K562 (cell line): ENCODE measurements around the gene NAA50. TPM values are rescaled to one million over a fixed set of nuclear protein-coding genes. Genes with fewer than 3 reads are reported as not detected.

Source experiments
- ATAC-seq: fragments of 200-7000 bp; cut with Tn5 transposase; 3 replicates; pipeline ENCODE4 v1.9.1; 2020; ENCODE audit warnings: moderate library complexity
- BruUV-seq: library from RNA; stranded (reverse); fragments of 400-500 nt; replicated peaks from 2 replicates; lab custom pipeline; 2021; lab: Mats Ljungman, UMichigan
- CTCF ChIA-PET: fragments of 300-600 bp; formaldehyde crosslinking; extraction: SDS; loops from one replicate; lab custom pipeline; 2021; ENCODE audit warnings: low intra/inter-chr PET ratio; lab: Yijun Ruan, JAX
- POLR2A ChIA-PET: fragments of 300-600, 350-650 bp; sonication (Branson Sonifier 250); formaldehyde crosslinking; extraction: SDS; loops from one replicate; lab custom pipeline; 2021; ENCODE audit warnings: antibody characterized with exemption, inconsistent platforms; lab: Yijun Ruan, JAX
- DNase-seq, 4 experiments: peaks; one replicate each; pipeline versions ENCODE4 v3.0.0 to v3.0.0-alpha.2; 2011 to 2018; ENCODE audit warnings: low spot score in 3 of 4, mixed read lengths in 3 of 4; ENCODE audit errors: extremely low read depth in 1 of 4
- FAIRE-seq: peaks from 2 replicates; lab custom pipeline; 2011; peaks lifted over from hg19 to GRCh38; lab: Jason Lieb, UNC
- H2AFZ ChIP-seq: 2 replicates; pipeline ENCODE4 v1.6.0; 2011; ENCODE audit warnings: low read depth, low read length, control low read depth, inconsistent platforms
- H3K27ac ChIP-seq: fragments of 200-600 bp; 3 replicates; pipeline ENCODE4 v1.8.0; 2011; ENCODE audit warnings: low read depth, mild to moderate bottlenecking, control low read depth, inconsistent platforms, low read length, moderate library complexity, mixed read lengths; ENCODE audit errors: extremely low read depth
- H3K27me3 ChIP-seq, 2 experiments: fragments of 300-600 bp in 1 of 2; 2 replicates in 1 of 2; 3 replicates in 1 of 2; pipeline versions ENCODE4 v1.6.0 to v1.8.0; 2011; ENCODE audit warnings: inconsistent platforms in 2 of 2, low read length in 2 of 2, mild to moderate bottlenecking in 1 of 2, mixed read lengths in 1 of 2, moderate library complexity in 1 of 2; ENCODE audit not compliant: control insufficient read depth in 2 of 2, insufficient read depth in 2 of 2
- H3K36me3 ChIP-seq: fragments of 300-600 bp; 3 replicates; pipeline ENCODE4 v1.8.0; 2011; ENCODE audit warnings: mild to moderate bottlenecking, low read length, inconsistent platforms; ENCODE audit not compliant: control insufficient read depth, insufficient read depth
- H3K4me1 ChIP-seq, 2 experiments: fragments of 200-600 bp in 1 of 2; replicated peaks in 1 of 2; 2 replicates in 1 of 2; 3 replicates in 1 of 2; pipeline versions ENCODE4 v1.5.1 to v1.8.0; 2011; ENCODE audit warnings: inconsistent platforms in 2 of 2, low read length in 2 of 2, mild to moderate bottlenecking in 1 of 2, mixed read lengths in 1 of 2, moderate library complexity in 1 of 2; ENCODE audit not compliant: control insufficient read depth in 2 of 2, insufficient read depth in 2 of 2
- H3K4me2 ChIP-seq: 2 replicates; pipeline ENCODE4 v1.6.1; 2011; ENCODE audit warnings: low read length, control low read depth, inconsistent platforms, mixed read lengths; ENCODE audit not compliant: insufficient read depth
- H3K4me3 ChIP-seq: fragments of 200-600 bp; sonication (generic), shearing (Covaris generic); 2 replicates; pipeline ENCODE4 v1.5.1; 2016; ENCODE audit warnings: control low read depth, inconsistent platforms
- H3K79me2 ChIP-seq: fragments of 200-600 bp; 3 replicates; pipeline ENCODE4 v1.8.0; 2011; ENCODE audit warnings: low read length, inconsistent platforms; ENCODE audit not compliant: control insufficient read depth, insufficient read depth
- H3K9ac ChIP-seq, 2 experiments: 2 replicates each; pipeline versions ENCODE4 v1.6.0 to v1.6.1; 2011; ENCODE audit warnings: low read depth in 2 of 2, low read length in 2 of 2, control low read depth in 1 of 2, inconsistent platforms in 1 of 2, mild to moderate bottlenecking in 1 of 2, mixed read lengths in 1 of 2; ENCODE audit not compliant: insufficient read depth in 1 of 2
- H3K9me1 ChIP-seq: one replicate; pipeline ENCODE4 v1.6.0; 2011; ENCODE audit warnings: inconsistent platforms, mild to moderate bottlenecking, low read length, moderate library complexity; ENCODE audit not compliant: control insufficient read depth, insufficient read depth
- H3K9me3 ChIP-seq: replicated peaks from 2 replicates; pipeline ENCODE4 v1.5.1; 2011; ENCODE audit warnings: low read depth, low read length, inconsistent platforms; ENCODE audit not compliant: control insufficient read depth, insufficient read depth
- H4K20me1 ChIP-seq: replicated peaks from 2 replicates; pipeline ENCODE4 v1.6.1; 2011; ENCODE audit warnings: low read length, inconsistent platforms, mixed read lengths; ENCODE audit not compliant: control insufficient read depth, insufficient read depth
- FOXP1 ChIP-seq: sonication (generic); formaldehyde crosslinking; IDR thresholded peaks from 2 replicates; pipeline ENCODE4 v1.8.0; 2022; ENCODE audit warnings: mild to moderate bottlenecking, missing genetic modification reagents
- HEY1 ChIP-seq: fragments of 250-450 bp; sonication (Bioruptor Pico); IDR thresholded peaks from 2 replicates; pipeline ENCODE4 v1.5.0; 2020; ENCODE audit warnings: mild to moderate bottlenecking, moderate library complexity, borderline replicate concordance
- KLF13 ChIP-seq: fragments of 450-650 bp; IDR thresholded peaks from 2 replicates; pipeline ENCODE4 v1.6.1; 2016; ENCODE audit warnings: missing genetic modification characterization, low read depth, mild to moderate bottlenecking, missing compliant biosample characterization, moderate library complexity, borderline replicate concordance
- SLC30A9 ChIP-seq: fragments of 250-450 bp; sonication (Bioruptor Pico); IDR thresholded peaks from 2 replicates; pipeline ENCODE4 v1.8.0; 2022; ENCODE audit warnings: mild to moderate bottlenecking, moderate library complexity
- SPI1 ChIP-seq: IDR thresholded peaks from 2 replicates; pipeline ENCODE4 v1.6.1; 2011; ENCODE audit warnings: low read depth, low read length, control low read depth, borderline replicate concordance
- TCF7L2 ChIP-seq: fragments of 150-350 bp; IDR thresholded peaks from 2 replicates; pipeline ENCODE4 v1.6.1; 2016; ENCODE audit warnings: low read depth, mild to moderate bottlenecking, low read length, moderate library complexity
- WGBS: fragments of 100-300 bp; shearing (Covaris generic); methylation state at CpG from one replicate; pipeline ENCODE4 v1.1.6; 2016; ENCODE audit warnings: low coverage, mixed read lengths; ENCODE audit not compliant: insufficient coverage; ENCODE audit errors: missing lambda C conversion rate; 5-methylcytosine and 5-hydroxymethylcytosine counted together
- in situ Hi-C: fragments of 300-500 bp; cut with MboI; formaldehyde crosslinking; loops from 4 replicates; pipeline ENCODE4 v1.15.0; 2018; ENCODE audit warnings: inconsistent platforms, mixed read lengths
- intact Hi-C: fragments of 100-400 bp; cut with micrococcal nuclease; formaldehyde crosslinking; loops from 2 replicates; pipeline ENCODE4 v1.14.2; 2022
- polyA plus RNA-seq, 8 experiments: library from polyadenylated mRNA; depleted of rRNA in 4 of 8; stranded (reverse) in 5 of 8; unstranded in 3 of 8; fragments of >200 nt; fragmentation: Nextera tagmentation in 2 of 8; fragmentation: Illumina TruSeq in 1 of 8; extraction: Ambion mirVana in 2 of 8; extraction: Trizol in 1 of 8; gene quantifications; 2 replicates each; pipeline versions ENCODE4 v1.2.1 to v1.2.3, GENCODE V29; 2011 to 2014; ENCODE audit warnings: inconsistent platforms in 1 of 8, missing spikeins in 1 of 8
- total RNA-seq, 7 experiments: library from RNA; depleted of rRNA in 6 of 7; stranded (reverse); fragments of >200 nt in 6 of 7; fragmentation: Illumina TruSeq in 2 of 7; extraction: Trizol in 2 of 7; gene quantifications; 2 replicates each; pipeline versions ENCODE4 v1.2.1 to v1.2.3, GENCODE V29; 2011 to 2021; ENCODE audit warnings: low replicate concordance in 1 of 7

NAA50 gene
- total and polyA plus RNA-seq, 9 of the 15 experiments (the other 6 are each of a cell fraction or from before 2014, with no cell fraction given), result 40.0 to 301 (median 112) TPM

DNA sequence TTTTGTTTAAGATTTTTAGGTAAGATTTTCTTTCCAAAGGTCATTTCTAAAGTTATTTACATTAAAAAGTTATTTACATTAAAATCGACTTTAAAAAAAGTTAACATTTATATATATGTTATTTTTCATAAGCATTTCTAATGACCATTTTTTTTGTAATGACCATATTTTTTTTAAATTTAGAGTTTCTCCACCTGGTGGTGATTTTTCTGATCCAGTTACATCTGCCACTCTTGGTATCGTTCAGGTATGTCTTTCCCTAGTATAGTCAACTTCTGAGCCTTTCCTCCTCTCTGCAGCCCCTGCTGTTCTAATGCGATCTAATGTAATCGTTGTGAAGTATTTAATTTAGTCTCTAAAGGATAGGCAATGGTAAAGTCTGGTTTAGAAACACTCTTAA lies 49.6 kb upstream of the NAA50 start:
- peaks cover 64% of the 10 kb centered on the region; the same call in 2 of the 3 replicates for H3K36me3 ChIP-seq

GRCh38 chr3:113794526-113794925 lies 48.5 kb upstream of the NAA50 start:
- DNase-seq (no peak), FAIRE-seq (no peak), ATAC-seq (no peak)
- Histone ChIP-seq H3K9ac (no peak overlapping the region), H3K36me3 (peaks cover 58% of the 10 kb centered on the region; the same call in 2 of the 3 replicates), H3K27me3 (no peaks in the 10 kb centered on the region), H3K79me2 (no peaks in the 10 kb centered on the region), H3K4me3 (no peak overlapping the region), H3K4me2 (no peak overlapping the region), H3K9me1 (no peaks in the 10 kb centered on the region), H3K9me3 (no peaks in the 10 kb centered on the region), H3K27ac (no peak overlapping the region), H2AFZ (no peak overlapping the region), H3K4me1 (no peaks in the 10 kb centered on the region), H4K20me1 (no peaks in the 10 kb centered on the region)
- POLR2A ChIA-PET, result interaction anchor here (0.6 kb wide), 1 partner anchor 75 kb away, joined by 3 read pairs; no protein-coding TSS in a partner anchor
- CTCF ChIA-PET, result no interaction called here
- no TSS peak for BruUV-seq
- peak; percentile 63; the same call in 1 of the 2 replicates for TF ChIP-seq SPI1
- no peak for TF ChIP-seq HEY1
- WGBS, result 74% methylated on average over 3 of the region's 4 CpGs
- in situ Hi-C loops, result no loop called here
- intact Hi-C loops, result no loop called here

More for the DNA sequence above, 49.6 kb upstream of the NAA50 start:
- Histone ChIP-seq H3K9me3 (no peaks in the 10 kb centered on the region), H3K9me1 (no peaks in the 10 kb centered on the region), H3K4me3 (no peak overlapping the region), H3K9ac (no peak overlapping the region), H3K79me2 (no peaks in the 10 kb centered on the region), H4K20me1 (no peaks in the 10 kb centered on the region), H3K4me1 (no peaks in the 10 kb centered on the region), H2AFZ (no peak overlapping the region), H3K4me2 (no peak overlapping the region), H3K27ac (no peak overlapping the region), H3K27me3 (no peaks in the 10 kb centered on the region)
- WGBS, result 91% methylated on average over 4 of the region's 4 CpGs
- intact Hi-C loops, result no loop called here
- FAIRE-seq (no peak), DNase-seq (peak in 2 of 4 experiments; percentile 7 to 10), ATAC-seq (no peak)
- ChIA-PET CTCF (no interaction called here), POLR2A (no interaction called here)
- BruUV-seq, result no TSS peak
- in situ Hi-C loops, result no loop called here
- no peak for TF ChIP-seq KLF13
- TF ChIP-seq SLC30A9 (CRISPR knock-in tag), result no peak
- TF ChIP-seq TCF7L2, result no peak
- no peak for TF ChIP-seq FOXP1 (CRISPR knock-in tag)
